ENCODE measurements around the gene TRERF1.

TRERF1 gene

GRCh38 chr6:42266538-42266937, 185.2 kb downstream of the TRERF1 start:
- Mint-ChIP-seq H3K4me1 (ENCODE audit: low read depth) (peaks cover 15% of the 10 kb centered on the region), H3K9me3 (no peaks in the 10 kb centered on the region), H3K36me3 (ENCODE audit: low read depth) (peaks cover 41% of the 10 kb centered on the region), H3K27me3 (ENCODE audit: low read depth) (no peaks in the 10 kb centered on the region), H3K27ac (no peak overlapping the region), H3K4me3 (no peak overlapping the region)

GRCh38 chr6:42264852-42265390, 186.8 kb downstream of the TRERF1 start:
- Mint-ChIP-seq H3K27me3 (ENCODE audit: low read depth) (no peaks in the 10 kb centered on the region), H3K36me3 (ENCODE audit: low read depth) (peaks cover 36% of the 10 kb centered on the region), H3K4me1 (ENCODE audit: low read depth) (peaks cover 13% of the 10 kb centered on the region), H3K27ac (no peak overlapping the region), H3K4me3 (no peak overlapping the region), H3K9me3 (no peaks in the 10 kb centered on the region)

GRCh38 chr6:42264162-42264851, 187.4 kb downstream of the TRERF1 start:
- no peaks in the 10 kb centered on the region for H3K27me3 Mint-ChIP-seq (ENCODE audit: low read depth)
- H3K4me3 Mint-ChIP-seq, result no peak overlapping the region
- peaks cover 36% of the 10 kb centered on the region for H3K36me3 Mint-ChIP-seq (ENCODE audit: low read depth)
- no peaks in the 10 kb centered on the region for H3K9me3 Mint-ChIP-seq
- H3K4me1 Mint-ChIP-seq (ENCODE audit: low read depth), result peaks cover 7% of the 10 kb centered on the region
- no peak overlapping the region for H3K27ac Mint-ChIP-seq

GRCh38 chr6:42263165-42263728, 188.5 kb downstream of the TRERF1 start:
- Mint-ChIP-seq H3K9me3 (no peaks in the 10 kb centered on the region), H3K4me3 (no peak overlapping the region), H3K4me1 (ENCODE audit: low read depth) (peaks cover 6% of the 10 kb centered on the region), H3K27me3 (ENCODE audit: low read depth) (no peaks in the 10 kb centered on the region), H3K36me3 (ENCODE audit: low read depth) (peaks cover 33% of the 10 kb centered on the region), H3K27ac (no peak overlapping the region)

- Mint-ChIP-seq H3K27ac (no peak overlapping the region), H3K27me3 (ENCODE audit: low read depth) (no peaks in the 10 kb centered on the region), H3K4me3 (no peak overlapping the region), H3K36me3 (ENCODE audit: low read depth) (peaks cover 36% of the 10 kb centered on the region), H3K4me1 (ENCODE audit: low read depth) (peaks cover 6% of the 10 kb centered on the region), H3K9me3 (no peaks in the 10 kb centered on the region)
Observed at GRCh38 chr6:42260972-42261371, 190.8 kb downstream of the TRERF1 start.

- Mint-ChIP-seq H3K4me1 (ENCODE audit: low read depth) (peaks cover 6% of the 10 kb centered on the region), H3K4me3 (no peak overlapping the region), H3K27ac (peak overlapping the region; percentile 45), H3K36me3 (ENCODE audit: low read depth) (peaks cover 35% of the 10 kb centered on the region), H3K27me3 (ENCODE audit: low read depth) (no peaks in the 10 kb centered on the region), H3K9me3 (no peaks in the 10 kb centered on the region)
Observed at GRCh38 chr6:42260396-42260888, 191.3 kb downstream of the TRERF1 start.

- H3K36me3 Mint-ChIP-seq (ENCODE audit: low read depth), result peaks cover 36% of the 10 kb centered on the region
- no peak overlapping the region for H3K27ac Mint-ChIP-seq
- no peaks in the 10 kb centered on the region for H3K27me3 Mint-ChIP-seq (ENCODE audit: low read depth)
- H3K4me1 Mint-ChIP-seq (ENCODE audit: low read depth), result peaks cover 6% of the 10 kb centered on the region
- no peaks in the 10 kb centered on the region for H3K9me3 Mint-ChIP-seq
- H3K4me3 Mint-ChIP-seq, result no peak overlapping the region
Observed at GRCh38 chr6:42259841-42260395, 191.8 kb downstream of the TRERF1 start.

- Mint-ChIP-seq H3K36me3 (ENCODE audit: low read depth) (peaks cover 40% of the 10 kb centered on the region), H3K9me3 (no peaks in the 10 kb centered on the region), H3K4me3 (no peak overlapping the region), H3K27ac (no peak overlapping the region), H3K4me1 (ENCODE audit: low read depth) (peaks cover 6% of the 10 kb centered on the region), H3K27me3 (ENCODE audit: low read depth) (no peaks in the 10 kb centered on the region)
Observed at GRCh38 chr6:42259286-42259685, 192.4 kb downstream of the TRERF1 start.

GRCh38 chr6:42257614-42258013, 194.1 kb downstream of the TRERF1 start:
- no peaks in the 10 kb centered on the region for H3K27me3 Mint-ChIP-seq (ENCODE audit: low read depth)
- no peaks in the 10 kb centered on the region for H3K9me3 Mint-ChIP-seq
- peaks cover 43% of the 10 kb centered on the region for H3K36me3 Mint-ChIP-seq (ENCODE audit: low read depth)
- no peak overlapping the region for H3K27ac Mint-ChIP-seq
- H3K4me3 Mint-ChIP-seq, result no peak overlapping the region
- H3K4me1 Mint-ChIP-seq (ENCODE audit: low read depth), result peaks cover 6% of the 10 kb centered on the region

- peaks cover 6% of the 10 kb centered on the region for H3K4me1 Mint-ChIP-seq (ENCODE audit: low read depth)
- H3K36me3 Mint-ChIP-seq (ENCODE audit: low read depth), result peaks cover 41% of the 10 kb centered on the region
- no peaks in the 10 kb centered on the region for H3K27me3 Mint-ChIP-seq (ENCODE audit: low read depth)
Observed at GRCh38 chr6:42257063-42257462, 194.7 kb downstream of the TRERF1 start.

GRCh38 chr6:42255050-42255449, 196.7 kb downstream of the TRERF1 start:
- H3K36me3 Mint-ChIP-seq (ENCODE audit: low read depth), result peaks cover 38% of the 10 kb centered on the region
- no peaks in the 10 kb centered on the region for H3K27me3 Mint-ChIP-seq (ENCODE audit: low read depth)
- no peak overlapping the region for H3K27ac Mint-ChIP-seq
- H3K4me3 Mint-ChIP-seq, result no peak overlapping the region
- H3K4me1 Mint-ChIP-seq (ENCODE audit: low read depth), result no peaks in the 10 kb centered on the region
- no peaks in the 10 kb centered on the region for H3K9me3 Mint-ChIP-seq

More at GRCh38 chr6:42257063-42257462, 194.7 kb downstream of the TRERF1 start:
- Mint-ChIP-seq H3K9me3 (no peaks in the 10 kb centered on the region), H3K4me3 (no peak overlapping the region), H3K27ac (no peak overlapping the region)

GRCh38 chr6:42254505-42254904, 197.2 kb downstream of the TRERF1 start:
- Mint-ChIP-seq H3K4me1 (ENCODE audit: low read depth) (no peaks in the 10 kb centered on the region), H3K27ac (no peak overlapping the region), H3K36me3 (ENCODE audit: low read depth) (peaks cover 38% of the 10 kb centered on the region), H3K4me3 (no peak overlapping the region), H3K27me3 (ENCODE audit: low read depth) (no peaks in the 10 kb centered on the region), H3K9me3 (no peaks in the 10 kb centered on the region)

- no peaks in the 10 kb centered on the region for H3K4me1 Mint-ChIP-seq (ENCODE audit: low read depth)
- no peak overlapping the region for H3K27ac Mint-ChIP-seq
Observed at GRCh38 chr6:42251911-42252637, 199.7 kb downstream of the TRERF1 start.

GRCh38 chr6:42251500-42251899, 200.2 kb downstream of the TRERF1 start:
- peaks cover 28% of the 10 kb centered on the region for H3K36me3 Mint-ChIP-seq (ENCODE audit: low read depth)

More at GRCh38 chr6:42251911-42252637, 199.7 kb downstream of the TRERF1 start:
- H3K27me3 Mint-ChIP-seq (ENCODE audit: low read depth), result no peaks in the 10 kb centered on the region
- H3K4me3 Mint-ChIP-seq, result no peak overlapping the region
- peaks cover 33% of the 10 kb centered on the region for H3K36me3 Mint-ChIP-seq (ENCODE audit: low read depth)
- H3K9me3 Mint-ChIP-seq, result no peaks in the 10 kb centered on the region

More at GRCh38 chr6:42251500-42251899, 200.2 kb downstream of the TRERF1 start:
- H3K4me1 Mint-ChIP-seq (ENCODE audit: low read depth), result no peaks in the 10 kb centered on the region
- no peaks in the 10 kb centered on the region for H3K27me3 Mint-ChIP-seq (ENCODE audit: low read depth)
- no peaks in the 10 kb centered on the region for H3K9me3 Mint-ChIP-seq
- no peak overlapping the region for H3K4me3 Mint-ChIP-seq
- no peak overlapping the region for H3K27ac Mint-ChIP-seq
